ENCODE data around the gene ELP2.

Gene ELP2

GRCh38 chr18:36127836-36128529 is 1.7 kb upstream of the ELP2 start:
- Histone ChIP-seq H3K27ac (ENCODE audit: extremely low read depth, low read depth, low read length) (no peak overlapping the region), H3K36me3 (ENCODE audit: control insufficient read depth in 2 of 2, insufficient read depth in 1 of 2, low read length in 2 of 2) (peaks cover 0 to 28% of the 10 kb centered on the region in 2 experiments; a peak in 1 of 3 replicates), H3K4me1 (ENCODE audit: control insufficient read depth, insufficient read depth, low read length) (no peaks in the 10 kb centered on the region; the same call in 1 of the 2 replicates), H3K4me3 (ENCODE audit: low read depth, low read length) (peak overlapping the region; percentile 62), H3K9me3 (ENCODE audit: control insufficient read depth, insufficient read depth, low read depth, low read length) (no peaks in the 10 kb centered on the region)
- TF ChIP-seq ZFP69B (tag by site-specific recombination; IDR thresholded peaks at IDR 0.05) (no peak), SETDB1 (IDR thresholded peaks at IDR 0.05; ENCODE audit: insufficient read length, low read length) (no peak), ZNF560 (tag by site-specific recombination; IDR thresholded peaks at IDR 0.05; ENCODE audit: borderline replicate concordance) (no peak)
- ChIA-PET CTCF (interaction anchor here (0.7 to 3.4 kb wide), 7 partner anchors 8 to 493 kb away, joined by 3 to 11 read pairs (median 4); no protein-coding TSS in a partner anchor), POLR2A (interaction anchor here (1.3 to 2.5 kb wide), 3 partner anchors 7 to 75 kb away, joined by 3 to 11 read pairs (median 4); no protein-coding TSS in a partner anchor)

GRCh38 chr18:36128530-36128870 is 1.2 kb upstream of the ELP2 start:
- peaks cover 0 to 26% of the 10 kb centered on the region in 2 experiments; a peak in 1 of 3 replicates for H3K36me3 ChIP-seq (ENCODE audit: control insufficient read depth in 2 of 2, insufficient read depth in 1 of 2, low read length in 2 of 2)
- no peaks in the 10 kb centered on the region; the same call in 1 of the 2 replicates for H3K4me1 ChIP-seq (ENCODE audit: control insufficient read depth, insufficient read depth, low read length)
- TF ChIP-seq ATF2 (tag by site-specific recombination; IDR thresholded peaks at IDR 0.05; ENCODE audit: low read depth), result no peak
- TF ChIP-seq YY1 (tag by site-specific recombination; IDR thresholded peaks at IDR 0.05), result no peak
- no peak for TF ChIP-seq SETDB1 (IDR thresholded peaks at IDR 0.05; ENCODE audit: insufficient read length, low read length)
- TF ChIP-seq ZNF514 (tag by site-specific recombination; IDR thresholded peaks at IDR 0.05), result no peak
- no peak for TF ChIP-seq ZNF544 (tag by site-specific recombination; IDR thresholded peaks at IDR 0.05)
- TF ChIP-seq PRDM1 (tag by site-specific recombination; IDR thresholded peaks at IDR 0.05), result peak; percentile 45; the same call in 1 of the 2 replicates
- TF ChIP-seq ZNF76 (tag by site-specific recombination; IDR thresholded peaks at IDR 0.05; ENCODE audit: borderline replicate concordance, low read depth), result no peak
- TF ChIP-seq PRDM10 (tag by site-specific recombination; IDR thresholded peaks at IDR 0.05), result peak; percentile 40; the same call in 1 of the 2 replicates
- peak; percentile 26 for TF ChIP-seq ZNF335 (tag by site-specific recombination; conservative IDR thresholded peaks at IDR 0.05)
- POLR2A ChIA-PET, result interaction anchor here (0.9 to 2.5 kb wide), 7 partner anchors 8 to 236 kb away, joined by 3 to 11 read pairs (median 4); no protein-coding TSS in a partner anchor
- H3K4me3 ChIP-seq (ENCODE audit: low read depth, low read length), result peak overlapping the region; percentile 62
- no peak overlapping the region; the same call in 1 of the 2 replicates for H3K27ac ChIP-seq (ENCODE audit: extremely low read depth, low read depth, low read length)
- H3K9me3 ChIP-seq (ENCODE audit: control insufficient read depth, insufficient read depth, low read depth, low read length), result no peaks in the 10 kb centered on the region
- CTCF ChIA-PET, result interaction anchor here (0.6 to 3.4 kb wide), 8 partner anchors 8 to 492 kb away, joined by 3 to 11 read pairs (median 4); no protein-coding TSS in a partner anchor

- POLR2A ChIA-PET, result interaction anchor here (0.7 to 2.5 kb wide), 11 partner anchors 8 to 694 kb away, joined by 3 to 11 read pairs (median 4); partner anchors contain the start of gene RMP24
- Histone ChIP-seq H3K27ac (ENCODE audit: extremely low read depth, low read depth, low read length) (peak overlapping the region; percentile 90; the same call in 1 of the 2 replicates), H3K4me1 (ENCODE audit: control insufficient read depth, insufficient read depth, low read length) (no peaks in the 10 kb centered on the region; the same call in 1 of the 2 replicates), H3K36me3 (ENCODE audit: control insufficient read depth in 2 of 2, insufficient read depth in 1 of 2, low read length in 2 of 2) (peaks cover 0 to 25% of the 10 kb centered on the region in 2 experiments; a peak in 2 of 3 replicates), H3K4me3 (ENCODE audit: low read depth, low read length) (peak overlapping the region; percentile 62), H3K9me3 (ENCODE audit: control insufficient read depth, insufficient read depth, low read depth, low read length) (no peaks in the 10 kb centered on the region)
- CTCF ChIA-PET, result interaction anchor here (0.6 to 3.4 kb wide), 6 partner anchors 9 to 156 kb away, joined by 3 to 11 read pairs (median 4); no protein-coding TSS in a partner anchor
- TF ChIP-seq ZNF629 (tag by site-specific recombination; IDR thresholded peaks at IDR 0.05) (0 out of 2 replicates have a peak, but pooled peaks have one; percentile 15), ZNF488 (tag by site-specific recombination; IDR thresholded peaks at IDR 0.05) (no peak), ZNF354C (tag by site-specific recombination; IDR thresholded peaks at IDR 0.05; ENCODE audit: borderline replicate concordance, low read depth) (no peak), ZNF133 (tag by site-specific recombination; IDR thresholded peaks at IDR 0.05) (no peak), ZNF112 (tag by site-specific recombination; IDR thresholded peaks at IDR 0.05) (no peak), ZNF404 (tag by site-specific recombination; IDR thresholded peaks at IDR 0.05) (no peak), ZNF624 (tag by site-specific recombination; IDR thresholded peaks at IDR 0.05) (no peak), ZNF248 (tag by site-specific recombination; IDR thresholded peaks at IDR 0.05) (no peak), ZNF621 (tag by site-specific recombination; IDR thresholded peaks at IDR 0.05) (no peak), ZNF473 (tag by site-specific recombination; IDR thresholded peaks at IDR 0.05) (no peak), KLF1 (tag by site-specific recombination; IDR thresholded peaks at IDR 0.05) (peak; percentile 79; the same call in 1 of the 2 replicates), ZNF311 (tag by site-specific recombination; IDR thresholded peaks at IDR 0.05; ENCODE audit: borderline replicate concordance) (no peak)
Observed at GRCh38 chr18:36128907-36129299, 796 bp upstream of the ELP2 start.
